Loucy (cell line): ENCODE results near the gene GOLGA1.
"Not testable (repeated sequence)": the region's sequence is repeated elsewhere in the genome, so short reads cannot be mapped to it uniquely, and the experiment has no call there.

Experiments used
- H2AFZ ChIP-seq: fragments of 200-600 bp; sonication (generic); 2 replicates; pipeline ENCODE4 v1.6.0; 2016; ENCODE audit warnings: antibody characterized with exemption, mild to moderate bottlenecking, low read length, moderate library complexity
- H3F3A ChIP-seq: fragments of 200-600 bp; 2 replicates; pipeline ENCODE4 v1.6.0; 2016; ENCODE audit warnings: antibody characterized with exemption, low read depth, mild to moderate bottlenecking
- H3K27me3 ChIP-seq: fragments of 200-600 bp; sonication (generic); 2 replicates; pipeline ENCODE4 v1.6.1; 2014; ENCODE audit warnings: low read length, mild to moderate bottlenecking; ENCODE audit not compliant: insufficient read depth, poor library complexity, severe bottlenecking
- H3K36me3 ChIP-seq: fragments of 200-600 bp; sonication (generic); 2 replicates; pipeline ENCODE4 v1.6.1; 2016; ENCODE audit warnings: low read length; ENCODE audit not compliant: insufficient read depth
- H3K4me1 ChIP-seq: fragments of 200-600 bp; sonication (generic); 2 replicates; pipeline ENCODE4 v1.5.1; 2014; ENCODE audit warnings: low read length, mild to moderate bottlenecking; ENCODE audit not compliant: insufficient read depth, poor library complexity, severe bottlenecking
- H3K4me2 ChIP-seq: fragments of 200-600 bp; sonication (generic); 2 replicates; pipeline ENCODE4 v1.6.0; 2014; ENCODE audit warnings: antibody characterized with exemption, low read length, low read depth, mild to moderate bottlenecking; ENCODE audit not compliant: poor library complexity, severe bottlenecking
- H3K4me3 ChIP-seq: fragments of 200-600 bp; sonication (generic); 2 replicates; pipeline ENCODE4 v1.5.1; 2014; ENCODE audit warnings: low read length, mild to moderate bottlenecking, mixed read lengths; ENCODE audit not compliant: poor library complexity, severe bottlenecking
- H3K79me2 ChIP-seq: fragments of 200-600 bp; sonication (generic); 2 replicates; pipeline ENCODE4 v1.6.1; 2014; ENCODE audit warnings: low read length; ENCODE audit not compliant: insufficient read depth
- H3K9ac ChIP-seq: fragments of 200-600 bp; sonication (generic); 2 replicates; pipeline ENCODE4 v1.6.0; 2014; ENCODE audit warnings: mild to moderate bottlenecking, low read depth, low read length, moderate library complexity; ENCODE audit not compliant: poor library complexity, severe bottlenecking
- H3K9me2 ChIP-seq: fragments of 200-600 bp; sonication (generic); replicated peaks from 2 replicates; pipeline ENCODE4 v1.6.1; 2016; ENCODE audit warnings: low read depth, low read length, mixed read lengths
- H3K9me3 ChIP-seq: fragments of 200-600 bp; sonication (generic); 2 replicates; pipeline ENCODE4 v1.6.1; 2014; ENCODE audit warnings: mild to moderate bottlenecking, antibody characterized with exemption, low read length, low read depth; ENCODE audit not compliant: insufficient read depth
- H4K20me1 ChIP-seq: fragments of 200-600 bp; sonication (generic); 2 replicates; pipeline ENCODE4 v1.6.0; 2014; ENCODE audit warnings: antibody characterized with exemption, low read length, mild to moderate bottlenecking; ENCODE audit not compliant: insufficient read depth, poor library complexity, severe bottlenecking
- EZH2phosphoT487 ChIP-seq: fragments of 200-600 bp; IDR thresholded peaks from 2 replicates; pipeline ENCODE4 v1.6.1; 2018; ENCODE audit warnings: antibody characterized with exemption, mild to moderate bottlenecking, moderate library complexity, borderline replicate concordance
- TF ChIP-seq, protein P1 (sequence below): fragments of 200-600 bp; sonication (generic); conservative IDR thresholded peaks from 2 replicates; pipeline ENCODE4 v1.5.1; 2014; ENCODE audit warnings: mild to moderate bottlenecking, antibody characterized with exemption, low read length

Gene GOLGA1

DNA sequence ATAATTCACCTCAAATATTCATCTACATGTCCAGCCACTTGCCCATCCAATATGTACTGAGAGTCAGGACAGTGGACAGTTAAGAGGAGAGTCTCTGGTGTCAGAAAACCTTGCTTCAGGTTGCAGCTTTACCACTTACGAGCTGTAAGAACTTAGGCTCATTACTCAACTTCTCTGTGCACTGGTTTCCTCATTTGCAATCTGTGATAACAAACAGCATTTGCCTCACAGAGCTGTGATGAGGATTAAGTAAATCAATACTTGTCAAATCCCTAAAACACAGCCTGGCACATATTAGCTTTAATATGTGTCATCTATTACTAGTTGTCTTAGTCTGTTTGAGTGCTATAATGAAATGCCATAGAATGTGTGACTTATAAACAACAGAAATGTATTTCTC is 8.6 kb downstream of the GOLGA1 start:
- H3K9me2 ChIP-seq, result no peaks in the 10 kb centered on the region
- peaks cover 12% of the 10 kb centered on the region; the same call in 1 of the 2 replicates for H3K36me3 ChIP-seq
- no peak overlapping the region for H2AFZ ChIP-seq
- no peak overlapping the region for H3K4me3 ChIP-seq
- H3F3A ChIP-seq, result no peaks in the 10 kb centered on the region
- TF ChIP-seq, protein P1, sequence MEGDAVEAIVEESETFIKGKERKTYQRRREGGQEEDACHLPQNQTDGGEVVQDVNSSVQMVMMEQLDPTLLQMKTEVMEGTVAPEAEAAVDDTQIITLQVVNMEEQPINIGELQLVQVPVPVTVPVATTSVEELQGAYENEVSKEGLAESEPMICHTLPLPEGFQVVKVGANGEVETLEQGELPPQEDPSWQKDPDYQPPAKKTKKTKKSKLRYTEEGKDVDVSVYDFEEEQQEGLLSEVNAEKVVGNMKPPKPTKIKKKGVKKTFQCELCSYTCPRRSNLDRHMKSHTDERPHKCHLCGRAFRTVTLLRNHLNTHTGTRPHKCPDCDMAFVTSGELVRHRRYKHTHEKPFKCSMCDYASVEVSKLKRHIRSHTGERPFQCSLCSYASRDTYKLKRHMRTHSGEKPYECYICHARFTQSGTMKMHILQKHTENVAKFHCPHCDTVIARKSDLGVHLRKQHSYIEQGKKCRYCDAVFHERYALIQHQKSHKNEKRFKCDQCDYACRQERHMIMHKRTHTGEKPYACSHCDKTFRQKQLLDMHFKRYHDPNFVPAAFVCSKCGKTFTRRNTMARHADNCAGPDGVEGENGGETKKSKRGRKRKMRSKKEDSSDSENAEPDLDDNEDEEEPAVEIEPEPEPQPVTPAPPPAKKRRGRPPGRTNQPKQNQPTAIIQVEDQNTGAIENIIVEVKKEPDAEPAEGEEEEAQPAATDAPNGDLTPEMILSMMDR, result no peak
- no peak for TF ChIP-seq EZH2phosphoT487
- H3K27me3 ChIP-seq, result no peaks in the 10 kb centered on the region
- no peaks in the 10 kb centered on the region for H3K9me3 ChIP-seq
- H3K4me2 ChIP-seq, result no peak overlapping the region
- H3K9ac ChIP-seq, result no peak overlapping the region
- H3K4me1 ChIP-seq, result peaks cover 18% of the 10 kb centered on the region
- H4K20me1 ChIP-seq, result no peaks in the 10 kb centered on the region
- peaks cover 6% of the 10 kb centered on the region; the same call in 1 of the 2 replicates for H3K79me2 ChIP-seq

DNA sequence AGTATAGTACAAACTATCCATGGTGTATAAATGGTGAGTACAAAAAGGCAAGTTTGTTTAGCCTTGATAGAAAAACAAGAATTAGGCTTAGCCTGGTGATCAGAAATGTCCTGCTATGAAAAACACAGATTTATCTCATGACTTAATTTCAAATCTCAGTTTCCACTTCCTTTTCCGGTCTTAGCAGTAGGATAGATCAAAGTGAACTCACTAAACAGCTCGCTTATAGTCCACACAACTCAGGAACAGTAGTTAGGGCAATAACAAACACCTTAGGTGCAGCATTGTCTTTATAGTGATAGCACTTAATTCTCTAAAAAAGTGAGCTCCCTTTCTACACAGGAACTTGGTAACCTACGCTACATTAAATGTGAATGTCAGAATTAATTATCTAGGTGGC is 11.4 kb downstream of the GOLGA1 start:
- Histone ChIP-seq H3K4me2 (no peak overlapping the region), H3K4me1 (peaks cover 7% of the 10 kb centered on the region), H3K4me3 (no peak overlapping the region), H3K79me2 (no peaks in the 10 kb centered on the region), H3F3A (no peaks in the 10 kb centered on the region), H3K9me2 (no peaks in the 10 kb centered on the region), H3K9ac (no peak overlapping the region), H3K36me3 (peaks cover 12% of the 10 kb centered on the region; the same call in 1 of the 2 replicates), H3K9me3 (no peaks in the 10 kb centered on the region), H2AFZ (no peak overlapping the region), H3K27me3 (no peaks in the 10 kb centered on the region), H4K20me1 (no peaks in the 10 kb centered on the region)
- TF ChIP-seq, protein P1, result no peak
- TF ChIP-seq EZH2phosphoT487, result no peak

DNA sequence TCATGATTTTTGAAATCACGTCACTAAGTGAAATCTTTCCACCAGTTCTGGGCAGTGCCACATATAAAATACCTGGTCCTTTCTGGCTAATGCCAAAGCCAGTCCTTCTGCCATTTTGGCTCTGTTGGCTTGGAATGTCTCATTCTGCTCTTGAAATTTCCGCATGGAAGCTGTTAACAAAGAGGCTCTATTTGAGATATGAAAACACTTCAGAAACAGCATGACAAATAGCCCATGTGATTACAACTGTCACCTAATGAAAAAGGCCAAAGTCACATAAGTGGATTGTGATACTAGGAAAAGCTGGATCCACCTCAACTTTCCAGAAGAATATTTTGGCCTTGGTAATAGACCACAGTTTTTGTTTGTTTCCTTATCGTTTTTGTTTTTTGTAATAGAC is 12.8 kb downstream of the GOLGA1 start:
- Histone ChIP-seq H3K4me1 (no peaks in the 10 kb centered on the region), H3K4me2 (no peak overlapping the region)

DNA sequence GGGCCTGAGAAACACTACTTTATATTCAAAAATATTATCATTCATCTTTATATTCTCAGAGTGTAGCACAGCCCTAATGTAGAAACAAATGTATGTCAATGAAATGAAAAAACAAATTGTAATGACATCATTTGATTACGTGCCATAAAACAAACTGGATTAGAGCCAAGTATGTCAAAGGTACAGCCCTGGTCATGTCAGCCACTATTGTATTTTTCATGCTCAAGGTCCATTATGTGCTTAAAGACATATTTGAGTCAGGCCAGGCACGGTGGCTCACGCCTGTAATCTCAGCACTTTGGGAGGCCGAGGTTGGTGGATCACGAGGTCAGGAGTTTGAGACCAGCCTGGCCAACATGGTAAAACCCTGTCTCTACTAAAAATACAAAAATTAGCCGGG is 20.5 kb downstream of the GOLGA1 start:
- H3K4me2 ChIP-seq, H3K9me2 ChIP-seq, H3K9ac ChIP-seq, H3K79me2 ChIP-seq, H3K4me3 ChIP-seq, H3F3A ChIP-seq, H3K4me1 ChIP-seq, H2AFZ ChIP-seq, H3K27me3 ChIP-seq, H4K20me1 ChIP-seq, H3K9me3 ChIP-seq: not testable (repeated sequence)
- peaks cover 26% of the 10 kb centered on the region; the same call in 1 of the 2 replicates for H3K36me3 ChIP-seq

More for the DNA sequence above, 12.8 kb downstream of the GOLGA1 start:
- no peaks in the 10 kb centered on the region for H3K9me2 ChIP-seq
- H3K4me3 ChIP-seq, result no peak overlapping the region
- H3K9me3 ChIP-seq, result no peaks in the 10 kb centered on the region
- no peak overlapping the region for H2AFZ ChIP-seq
- H3K9ac ChIP-seq, result no peak overlapping the region
- no peak for TF ChIP-seq EZH2phosphoT487
- TF ChIP-seq, protein P1, result no peak
- no peaks in the 10 kb centered on the region for H3K79me2 ChIP-seq
- H4K20me1 ChIP-seq, result no peaks in the 10 kb centered on the region
- no peaks in the 10 kb centered on the region for H3F3A ChIP-seq
- H3K36me3 ChIP-seq, result peaks cover 12% of the 10 kb centered on the region; the same call in 1 of the 2 replicates
- H3K27me3 ChIP-seq, result no peaks in the 10 kb centered on the region
